GM12878 (cell line): Measurements from ENCODE around the gene DIP2C.

Source experiments
- POLR2AphosphoS5 ChIP-seq: IDR thresholded peaks from 2 replicates; pipeline ENCODE4 v1.6.1; 2011; ENCODE audit warnings: mild to moderate bottlenecking, low read length, inconsistent platforms
- SMARCA5 ChIP-seq: fragments of 450-650 bp; IDR thresholded peaks from 2 replicates; pipeline ENCODE4 v1.6.1; 2017; ENCODE audit warnings: mild to moderate bottlenecking
- SP1 ChIP-seq: IDR thresholded peaks from one replicate; pipeline ENCODE4 v1.6.1; 2011; ENCODE audit warnings: low read depth, low read length

DNA sequence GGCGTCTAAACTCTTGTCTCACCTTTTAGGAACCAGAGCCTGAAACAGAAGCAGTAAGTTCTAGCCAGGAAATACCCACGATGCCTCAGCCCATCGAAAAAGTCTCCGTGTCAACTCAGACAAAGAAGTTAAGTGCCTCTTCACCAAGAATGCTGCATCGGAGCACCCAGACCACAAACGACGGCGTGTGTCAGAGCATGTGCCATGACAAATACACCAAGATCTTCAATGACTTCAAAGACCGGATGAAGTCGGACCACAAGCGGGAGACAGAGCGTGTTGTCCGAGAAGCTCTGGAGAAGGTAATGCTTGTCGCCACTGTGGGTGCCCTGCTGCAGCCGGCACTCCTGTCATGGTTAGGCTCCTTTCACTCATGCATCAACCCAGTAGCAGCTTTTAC is 441.2 kb downstream of the DIP2C start:
- no peak for TF ChIP-seq POLR2AphosphoS5
- TF ChIP-seq SMARCA5: no peak
- TF ChIP-seq SP1: no peak
